ENCODE measurements around the gene TRMT112.

DNA sequence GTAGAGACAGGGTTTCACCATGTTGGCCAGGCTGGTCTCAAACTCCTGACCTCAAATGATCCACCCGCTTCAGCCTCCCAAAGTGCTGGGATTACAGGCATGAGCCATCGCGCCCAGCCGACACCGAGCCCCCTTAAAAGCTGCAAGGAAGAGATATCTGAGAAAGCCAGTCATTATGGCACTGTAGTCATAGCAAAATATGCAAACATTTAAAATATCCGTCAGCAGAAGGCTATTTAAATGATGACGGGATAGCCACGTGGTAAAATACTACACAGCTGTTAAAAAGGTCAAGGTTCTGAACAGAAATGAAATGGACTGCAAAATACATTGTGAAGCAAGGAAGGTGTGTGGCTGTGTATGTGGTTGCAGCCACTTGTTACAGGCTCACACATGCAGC is 16.2 kb upstream of the TRMT112 start:
- no peak for TF ChIP-seq POLR2A (IDR thresholded peaks at IDR 0.05; ENCODE audit: low read depth, low read length)
- TF ChIP-seq TAF1 (IDR thresholded peaks at IDR 0.05; ENCODE audit: low read depth, low read length): no peak
- TF ChIP-seq POLR2AphosphoS5 (IDR thresholded peaks at IDR 0.05; ENCODE audit: low read depth, low read length): no peak
- TF ChIP-seq SPI1 (IDR thresholded peaks at IDR 0.05; ENCODE audit: low read depth, low read length): no peak
- TF ChIP-seq PAX5 (IDR thresholded peaks at IDR 0.05; ENCODE audit: insufficient read depth, low read length, severe bottlenecking): no peak
- TF ChIP-seq POU2F2 (IDR thresholded peaks at IDR 0.05; ENCODE audit: low read depth, low read length): no peak
